HG03342 (cell line): Measurements from ENCODE around the gene TXNRD2.

ENCODE experiments used
- ATAC-seq: cut with Tn5 transposase; IDR thresholded peaks from one replicate; pipeline ENCODE4 v1.9.1; 2021; ENCODE audit warnings: mild to moderate bottlenecking, moderate library complexity; ENCODE audit not compliant: unreplicated experiment

Gene TXNRD2

GRCh38 chr22:19878461-19879245, 63.0 kb downstream of the TXNRD2 start:
- no peak for ATAC-seq

- no peak for ATAC-seq
Observed at GRCh38 chr22:19877626-19878339, 63.8 kb downstream of the TXNRD2 start.

- no peak for ATAC-seq
Observed at GRCh38 chr22:19876941-19877625, 64.5 kb downstream of the TXNRD2 start.

GRCh38 chr22:19876314-19876940, 65.2 kb downstream of the TXNRD2 start:
- ATAC-seq: no peak

- ATAC-seq: no peak
Observed at GRCh38 chr22:19875531-19876313, 65.9 kb downstream of the TXNRD2 start.

- no peak for ATAC-seq
Observed at GRCh38 chr22:19875061-19875530, 66.5 kb downstream of the TXNRD2 start.

GRCh38 chr22:19874307-19875060, 67.1 kb downstream of the TXNRD2 start:
- ATAC-seq: no peak

- ATAC-seq: no peak
Observed at GRCh38 chr22:19873960-19874306, 67.7 kb downstream of the TXNRD2 start.

GRCh38 chr22:19873138-19873959, 68.3 kb downstream of the TXNRD2 start:
- ATAC-seq: no peak

GRCh38 chr22:19872779-19873137, 68.9 kb downstream of the TXNRD2 start:
- ATAC-seq: no peak

- no peak for ATAC-seq
Observed at GRCh38 chr22:19871845-19872778, 69.5 kb downstream of the TXNRD2 start.

GRCh38 chr22:19871023-19871844, 70.4 kb downstream of the TXNRD2 start:
- ATAC-seq: no peak

- ATAC-seq: no peak
Observed at GRCh38 chr22:19870153-19871022, 71.2 kb downstream of the TXNRD2 start.

- no peak for ATAC-seq
Observed at GRCh38 chr22:19869497-19870152, 72.0 kb downstream of the TXNRD2 start.

GRCh38 chr22:19868773-19869471, 72.7 kb downstream of the TXNRD2 start:
- no peak for ATAC-seq
